GM10847 (cell line): Measurements from ENCODE around the gene FRMPD2.

Experiments used
- POLR2A ChIP-seq: IDR thresholded peaks from 2 replicates; pipeline ENCODE4 v1.6.1; 2011; ENCODE audit not compliant: insufficient read length; ENCODE audit errors: extremely low read depth

FRMPD2 gene

DNA sequence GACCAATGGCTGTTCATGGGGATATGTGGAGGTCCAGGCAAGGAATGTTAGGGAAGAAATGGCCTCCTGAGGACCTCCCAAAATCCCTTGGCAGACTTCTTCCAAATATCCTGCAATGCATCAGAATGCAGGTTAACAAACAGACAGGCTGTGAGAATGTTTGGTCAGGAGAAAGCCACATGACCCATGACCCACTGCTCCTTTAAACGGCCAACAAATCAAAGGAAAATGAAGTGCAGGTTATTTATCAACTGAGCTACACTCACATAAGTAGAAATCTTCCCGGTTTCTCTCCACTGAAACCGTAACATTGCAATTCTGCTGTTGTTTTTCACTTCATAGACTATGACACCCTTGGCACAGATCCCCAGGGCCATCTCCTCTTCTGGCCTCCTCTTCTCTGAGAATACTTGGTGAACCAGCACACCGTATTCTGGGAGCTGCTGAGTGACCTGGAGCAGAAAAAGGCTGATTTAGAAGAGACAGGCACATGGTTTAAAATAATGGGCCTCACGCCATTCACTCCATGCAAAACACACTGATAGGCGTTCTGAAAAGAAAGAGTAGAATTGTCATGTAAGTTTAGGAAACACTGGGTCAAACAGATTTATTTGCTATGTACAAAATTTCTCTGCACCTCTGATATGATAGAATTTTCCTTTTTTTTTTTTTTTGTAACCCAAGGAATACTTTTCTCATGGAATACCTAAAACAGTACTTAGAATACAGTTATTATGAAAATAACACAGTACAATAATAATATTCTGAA, 67.8 kb downstream of the FRMPD2 start:
- TF ChIP-seq POLR2A: no peak

DNA sequence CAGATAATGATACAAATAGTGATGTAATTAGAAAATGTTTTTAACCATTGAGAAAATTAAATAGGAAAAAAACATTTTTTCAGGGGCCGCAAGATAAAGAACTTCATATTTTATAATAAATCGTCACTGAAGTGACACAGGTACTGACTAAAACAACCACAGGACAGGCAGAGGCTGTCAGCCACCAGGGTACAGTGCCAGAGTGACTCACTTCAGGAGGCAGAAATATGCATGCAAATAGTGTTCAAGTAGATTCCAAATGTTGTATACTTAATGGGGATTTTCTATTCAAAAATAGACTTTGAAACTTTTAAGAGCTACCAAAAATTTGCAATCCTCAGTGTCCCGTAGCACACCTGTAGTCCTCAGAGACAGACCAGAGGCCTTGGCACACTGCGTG, 68.6 kb downstream of the FRMPD2 start:
- no peak for TF ChIP-seq POLR2A

DNA sequence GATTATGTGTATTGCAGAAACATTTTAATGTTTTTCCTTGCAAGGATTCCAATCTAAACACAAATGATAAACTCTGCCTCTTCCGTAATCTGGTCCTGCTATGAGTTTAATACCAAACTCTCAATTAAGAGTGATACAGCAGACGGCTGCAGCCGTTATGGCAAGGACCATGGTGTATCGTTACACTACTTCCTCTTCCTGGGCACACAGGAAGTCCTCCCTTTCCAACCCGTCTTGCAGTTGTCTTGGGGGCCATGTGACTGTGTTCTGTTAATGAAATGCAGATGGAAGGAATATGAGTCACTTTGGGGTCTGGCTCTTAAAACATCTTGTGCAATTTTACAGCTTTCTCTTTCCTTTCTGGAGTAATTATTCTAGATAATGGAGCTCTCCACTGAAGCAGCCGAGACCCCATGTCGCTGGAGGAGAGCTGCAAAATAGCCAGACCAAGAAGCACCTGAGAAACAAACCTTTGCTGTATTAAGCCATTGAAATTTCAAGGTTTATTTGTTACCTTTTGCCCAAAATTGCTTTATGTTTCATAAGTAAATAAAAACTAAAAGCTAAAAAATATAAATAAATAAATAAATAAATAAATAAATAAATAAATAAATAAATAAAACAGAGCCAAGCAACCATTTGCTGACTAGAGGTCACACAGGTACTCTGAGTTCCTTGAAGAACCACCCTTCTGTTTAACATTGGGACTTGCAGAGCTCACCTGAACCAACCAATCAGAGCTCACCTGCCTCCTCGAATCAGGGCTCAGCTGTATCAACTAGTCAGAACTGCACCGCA, 74.7 kb downstream of the FRMPD2 start:
- TF ChIP-seq POLR2A: no peak

DNA sequence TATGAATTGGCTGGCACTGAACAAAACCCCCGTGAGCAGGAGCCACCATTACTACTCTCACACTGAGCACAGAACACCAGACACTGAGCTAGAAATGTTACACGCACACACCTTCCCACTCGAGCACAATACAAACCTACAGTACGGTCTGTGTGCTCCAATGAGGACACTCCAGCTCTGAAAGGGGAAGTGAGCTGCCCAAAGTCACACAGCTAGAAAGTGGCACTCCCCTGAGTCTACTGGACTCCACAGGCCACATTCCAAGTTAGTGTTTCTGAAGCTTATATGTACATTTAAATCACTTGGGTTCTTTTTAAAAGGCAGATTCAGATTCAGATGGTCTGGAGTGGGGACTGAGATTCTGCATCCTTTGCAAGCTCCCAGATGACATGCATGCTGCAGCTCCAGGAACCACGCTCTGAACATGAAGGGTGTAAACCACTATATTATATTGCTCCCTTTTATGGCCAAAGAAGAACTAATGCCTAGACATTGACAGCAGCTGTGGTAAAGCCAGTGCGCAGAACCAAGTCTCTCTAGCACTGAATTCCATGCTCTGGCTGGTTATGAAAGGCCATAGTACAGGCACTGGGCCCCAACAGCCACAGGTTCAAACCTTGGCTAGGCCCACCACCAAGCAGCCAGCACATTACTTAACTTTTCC, 77.1 kb downstream of the FRMPD2 start:
- TF ChIP-seq POLR2A: no peak

DNA sequence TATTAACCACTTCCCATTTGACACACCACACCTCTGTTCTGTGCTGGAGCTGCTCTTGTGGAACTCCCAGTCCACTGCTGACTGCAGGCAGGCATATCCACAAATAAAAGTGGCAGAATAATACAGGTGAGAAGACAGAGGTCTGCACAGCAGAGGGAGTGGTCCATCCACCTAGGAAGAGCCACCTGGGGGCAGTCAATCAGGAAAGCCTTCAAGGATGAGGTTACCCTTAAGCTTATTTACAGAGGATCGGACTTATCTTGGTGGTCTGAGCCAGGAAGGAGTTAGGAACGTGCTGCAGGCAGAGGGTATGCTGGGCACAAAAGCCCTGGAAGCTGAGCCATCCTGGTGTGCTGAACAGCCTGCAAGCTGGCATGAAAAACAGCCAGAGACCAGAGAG, 78.7 kb downstream of the FRMPD2 start:
- TF ChIP-seq POLR2A: no peak

DNA sequence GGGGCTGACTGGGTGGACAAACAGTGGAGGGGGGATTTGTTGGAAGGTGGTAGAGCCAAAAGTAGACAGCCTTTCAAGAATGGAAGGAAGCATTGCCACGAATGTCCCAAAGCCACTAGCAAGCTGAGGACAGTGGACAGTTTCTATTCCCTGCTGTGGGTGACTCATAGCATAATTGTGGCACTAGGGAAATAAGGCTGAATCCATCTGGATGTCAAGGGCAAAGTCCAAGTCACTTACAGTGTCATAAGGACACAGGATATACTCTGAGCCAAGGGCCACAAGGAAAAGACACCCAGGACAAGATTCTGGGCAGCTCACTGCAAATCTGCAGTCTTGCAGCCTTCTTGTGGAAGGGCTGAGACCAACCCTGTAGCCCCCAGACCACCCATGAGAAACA, 79.7 kb downstream of the FRMPD2 start:
- TF ChIP-seq POLR2A: no peak

DNA sequence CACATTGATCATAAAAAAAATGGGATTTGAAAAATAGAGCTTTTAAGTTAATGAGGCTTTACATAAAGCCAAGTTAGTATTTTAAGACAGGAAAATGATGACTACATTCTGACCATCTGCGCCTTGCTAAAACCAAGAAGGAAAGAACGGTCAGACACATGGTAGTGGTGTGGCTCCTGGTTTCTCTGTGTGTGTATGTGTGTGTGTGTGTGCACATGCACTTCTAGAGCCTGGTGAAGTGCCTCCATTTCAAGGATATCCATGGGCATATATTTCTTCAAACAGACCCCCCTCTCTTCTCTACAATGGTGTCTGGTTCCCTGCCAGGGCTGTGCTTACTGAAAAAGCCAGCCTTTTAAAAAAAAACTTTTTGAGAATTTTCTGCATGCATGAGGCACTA, 80.9 kb downstream of the FRMPD2 start:
- TF ChIP-seq POLR2A: no peak

DNA sequence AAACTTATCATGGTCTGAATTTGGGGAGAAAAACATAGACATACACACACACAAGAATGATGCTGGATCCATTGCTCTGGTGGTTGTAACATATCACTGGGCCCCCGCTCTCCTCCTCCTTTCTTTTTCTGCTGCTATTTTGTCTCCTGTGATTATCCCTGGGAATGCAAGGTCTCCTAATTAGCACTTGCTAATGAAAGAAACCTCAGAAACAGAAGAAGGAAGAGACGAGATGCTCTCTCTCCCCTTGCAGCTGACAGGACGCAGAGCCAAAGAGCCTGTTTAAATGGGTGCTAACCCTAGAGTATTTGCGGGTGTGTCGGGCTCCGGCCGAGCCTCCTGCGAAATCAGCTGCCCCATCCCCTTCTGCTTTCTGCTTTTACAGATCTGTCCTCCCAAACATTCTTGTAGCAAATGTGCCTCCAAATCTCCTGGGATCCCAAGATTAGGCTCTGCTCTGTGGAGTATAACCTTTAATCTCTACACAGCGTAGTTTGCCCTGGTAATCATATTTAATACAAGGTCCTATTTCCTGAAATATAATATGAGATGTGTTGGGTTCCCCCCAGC, 81.5 kb downstream of the FRMPD2 start:
- TF ChIP-seq POLR2A: no peak

DNA sequence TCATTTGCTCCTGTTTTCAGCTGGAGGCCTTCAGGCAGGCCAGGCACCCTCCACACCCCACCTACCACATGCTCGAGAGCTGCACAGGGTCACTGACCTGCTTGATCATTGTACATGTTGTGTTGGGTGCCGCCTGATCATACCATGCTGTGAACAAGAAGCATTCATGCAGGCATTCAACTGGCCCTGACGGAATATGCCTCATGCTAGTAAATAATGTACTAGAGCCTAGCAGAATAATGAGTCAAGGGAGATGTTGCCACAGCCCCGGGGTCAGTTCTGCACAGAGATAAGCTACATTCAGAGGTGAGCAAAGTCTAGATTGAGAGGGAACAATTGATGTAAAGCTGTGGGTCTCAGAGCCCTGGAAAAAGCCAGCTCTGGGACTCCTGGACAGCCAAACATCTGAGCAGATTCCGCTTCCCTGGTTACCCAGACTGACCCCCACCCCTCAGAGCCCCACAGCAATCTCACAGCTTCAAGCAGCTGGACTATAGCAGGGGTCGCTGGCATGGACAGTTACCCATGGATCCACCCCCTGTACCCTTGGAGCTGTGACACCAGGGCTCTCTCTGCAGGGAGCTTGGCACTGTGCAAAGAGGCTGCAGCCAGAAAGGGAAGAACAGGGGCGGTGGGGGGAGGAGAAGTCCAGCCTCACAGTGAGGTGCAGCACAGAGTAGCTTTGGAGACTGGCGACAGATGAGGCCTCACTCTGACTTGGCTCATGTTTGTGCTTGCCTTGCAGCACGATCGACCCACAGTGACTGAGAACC, 86.6 kb downstream of the FRMPD2 start:
- TF ChIP-seq POLR2A: no peak

DNA sequence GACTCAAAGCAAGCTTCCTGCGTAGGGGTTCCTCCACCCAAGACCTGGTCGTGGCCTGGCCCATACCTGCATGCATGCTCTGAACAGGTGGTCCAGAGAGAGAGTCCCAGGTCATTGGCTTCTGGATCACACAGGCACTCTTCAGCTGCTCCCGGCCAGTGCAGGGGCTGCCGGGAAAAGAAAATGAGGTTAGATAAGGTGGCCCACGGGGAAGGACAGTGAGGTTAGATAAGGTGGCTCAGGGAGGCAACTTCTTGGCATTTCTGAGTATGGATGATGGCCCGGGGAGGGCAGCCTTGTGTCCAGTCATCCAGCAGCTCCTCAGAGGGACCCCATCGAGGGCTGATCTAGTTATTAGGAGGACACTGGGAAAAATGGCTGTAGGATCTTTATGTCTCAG, 87.4 kb downstream of the FRMPD2 start:
- no peak for TF ChIP-seq POLR2A

DNA sequence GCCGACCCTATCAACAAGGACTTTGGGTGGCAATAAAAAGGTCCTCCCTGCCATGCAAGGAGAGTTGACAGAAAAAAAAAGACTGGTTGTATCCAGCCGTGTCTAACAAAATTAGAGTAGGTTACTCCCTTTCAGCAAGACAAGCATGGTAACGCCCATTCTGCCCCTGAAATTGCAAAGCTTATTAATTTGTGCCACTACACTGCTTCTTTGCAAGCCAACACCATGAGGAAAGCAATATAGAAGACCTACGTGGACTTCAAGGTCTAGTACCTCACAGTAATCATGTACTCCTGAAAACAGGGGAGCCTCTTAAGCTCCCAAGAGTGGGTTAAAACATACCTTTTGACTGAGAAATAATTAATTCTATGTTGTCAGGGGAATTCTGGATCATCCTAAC, 90.3 kb downstream of the FRMPD2 start:
- TF ChIP-seq POLR2A: no peak
